IPS-11a (cell line): ENCODE results near the gene C2CD2L.
"Not testable (repeated sequence)": the region's sequence is repeated elsewhere in the genome, so short reads cannot be mapped to it uniquely, and the experiment has no call there.

Source experiments
- H3K4me3 ChIP-seq: one replicate; pipeline ENCODE4 v1.5.1; 2013; ENCODE audit warnings: low read depth, low read length, control low read depth

Gene C2CD2L

GRCh38 chr11:119113716-119114115 lies 6.6 kb downstream of the C2CD2L start:
- H3K4me3 ChIP-seq, result no peak overlapping the region

DNA sequence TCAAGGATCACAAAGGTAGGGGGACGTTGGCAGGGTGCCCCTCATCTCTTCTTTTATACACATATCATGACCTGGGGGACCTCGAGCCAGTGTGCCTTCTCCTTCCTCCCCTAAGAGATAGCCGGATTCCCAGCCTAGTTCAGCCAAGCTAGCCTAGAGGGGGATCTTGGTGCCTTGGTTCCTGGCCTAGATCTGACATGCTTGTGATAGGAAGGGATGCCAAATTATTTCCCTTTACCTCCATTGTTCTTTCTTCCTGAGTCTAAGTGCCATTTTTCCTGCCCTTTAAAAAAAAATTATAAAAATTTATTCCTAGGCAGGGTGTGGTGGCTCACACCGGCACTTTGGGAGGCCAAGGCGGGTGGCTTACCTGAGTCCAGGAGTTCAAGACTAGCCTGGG lies 7.2 kb downstream of the C2CD2L start:
- no peak overlapping the region for H3K4me3 ChIP-seq

DNA sequence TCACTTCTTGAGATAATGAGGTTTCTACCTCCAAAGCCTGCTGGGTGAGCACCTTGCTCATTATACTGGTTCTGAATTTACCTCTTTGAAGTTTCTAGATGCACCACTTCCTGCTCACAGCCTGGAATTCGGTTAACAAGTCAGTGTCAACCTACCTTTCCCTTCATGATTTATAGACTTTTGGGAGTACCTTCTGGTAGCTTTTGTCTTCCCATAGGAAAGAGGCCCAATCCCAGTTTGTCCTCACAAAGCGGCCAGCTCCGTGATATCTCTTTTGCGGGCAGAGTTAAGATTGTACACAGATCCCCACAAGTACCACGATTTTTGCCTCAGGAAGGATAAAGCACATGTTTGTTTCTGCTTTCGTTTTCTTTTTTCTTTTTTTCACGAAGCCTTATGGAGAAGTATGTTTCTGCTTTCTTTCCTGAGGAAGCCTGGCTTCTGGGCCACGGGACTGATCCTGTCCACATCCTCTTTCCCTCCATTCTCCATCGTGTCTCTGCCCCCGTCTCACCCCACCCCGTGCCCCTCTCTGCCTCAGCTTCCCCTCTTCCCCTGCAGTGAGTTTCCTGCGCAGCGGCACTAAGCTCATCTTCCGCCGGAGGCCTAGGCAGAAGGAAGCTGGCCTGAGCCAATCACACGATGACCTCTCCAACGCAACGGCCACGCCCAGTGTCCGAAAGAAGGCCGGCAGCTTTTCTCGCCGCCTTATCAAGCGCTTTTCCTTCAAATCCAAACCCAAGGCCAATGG lies 8.5 kb downstream of the C2CD2L start:
- no peak overlapping the region for H3K4me3 ChIP-seq

DNA sequence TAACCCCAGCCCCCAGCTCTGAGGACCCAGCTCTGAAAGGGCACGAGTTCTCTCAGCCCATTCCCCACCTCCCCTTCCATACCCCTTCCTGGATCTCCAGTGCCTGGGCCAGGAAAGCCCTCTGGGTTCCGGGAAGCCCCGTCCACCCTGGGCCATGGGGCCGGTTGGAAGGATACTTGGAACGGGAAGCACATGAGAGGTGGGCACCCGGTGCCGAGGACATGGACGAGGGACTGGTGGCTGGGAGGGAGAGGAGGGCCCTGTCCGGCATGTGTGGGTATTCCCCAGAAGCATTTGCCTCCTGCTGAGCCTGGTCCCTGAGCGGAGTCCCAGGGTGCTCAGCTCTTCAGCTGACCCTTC lies 9.1 kb downstream of the C2CD2L start:
- no peak overlapping the region for H3K4me3 ChIP-seq

- H3K4me3 ChIP-seq, result no peak overlapping the region
Observed at GRCh38 chr11:119116601-119117000, 9.5 kb downstream of the C2CD2L start.

DNA sequence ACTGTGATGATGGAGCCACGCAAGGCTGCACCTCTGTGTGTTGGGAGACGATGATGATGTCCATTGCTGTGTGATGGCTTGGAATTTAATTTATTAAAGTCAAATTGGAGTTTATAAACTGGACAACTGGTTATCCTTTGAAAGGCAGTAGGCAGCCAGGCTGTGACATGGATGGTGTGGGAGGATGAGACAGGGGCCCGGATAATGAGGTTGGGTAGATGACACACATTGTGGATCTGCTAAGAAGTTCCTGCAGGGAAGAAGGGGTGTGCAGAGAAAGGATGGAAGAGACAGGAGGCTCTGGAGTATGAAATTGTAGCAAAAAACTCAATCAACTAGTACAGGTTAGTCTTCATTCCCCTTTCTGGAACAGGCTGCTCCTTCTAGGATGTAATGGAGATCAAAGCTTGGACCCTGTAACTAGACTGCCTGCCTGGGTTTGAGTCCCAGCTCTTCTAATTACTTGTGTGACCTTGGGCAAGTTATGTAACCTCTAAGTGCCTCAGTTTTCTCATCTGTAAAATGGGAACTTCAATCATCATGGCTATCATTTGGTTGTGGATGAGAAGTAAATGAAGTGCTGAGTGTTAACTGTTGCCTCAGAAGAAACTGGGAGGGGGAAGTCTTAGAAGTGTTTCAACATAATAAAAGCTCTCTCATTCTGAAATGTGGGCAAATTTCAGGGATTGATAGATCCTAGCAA lies 10.0 kb downstream of the C2CD2L start:
- no peak overlapping the region for H3K4me3 ChIP-seq

DNA sequence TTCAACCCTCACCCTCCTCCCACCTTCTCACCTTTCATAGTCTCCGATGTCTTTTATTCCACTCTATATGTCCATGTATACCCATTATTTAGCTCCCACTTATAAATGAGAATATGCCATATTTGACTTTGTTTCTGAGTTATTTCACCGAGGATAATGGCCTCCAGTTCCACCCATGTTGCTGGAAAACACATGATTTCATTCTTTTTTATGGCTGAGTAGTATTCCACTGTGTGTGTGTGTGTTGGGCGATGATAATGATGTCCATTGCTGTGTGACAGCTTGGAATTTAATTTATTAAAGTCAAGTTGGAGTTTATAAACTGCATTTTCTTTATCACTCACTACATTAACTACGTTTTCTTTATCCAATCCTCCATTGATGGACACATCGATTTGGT lies 11.1 kb downstream of the C2CD2L start:
- H3K4me3 ChIP-seq, result no peak overlapping the region

DNA sequence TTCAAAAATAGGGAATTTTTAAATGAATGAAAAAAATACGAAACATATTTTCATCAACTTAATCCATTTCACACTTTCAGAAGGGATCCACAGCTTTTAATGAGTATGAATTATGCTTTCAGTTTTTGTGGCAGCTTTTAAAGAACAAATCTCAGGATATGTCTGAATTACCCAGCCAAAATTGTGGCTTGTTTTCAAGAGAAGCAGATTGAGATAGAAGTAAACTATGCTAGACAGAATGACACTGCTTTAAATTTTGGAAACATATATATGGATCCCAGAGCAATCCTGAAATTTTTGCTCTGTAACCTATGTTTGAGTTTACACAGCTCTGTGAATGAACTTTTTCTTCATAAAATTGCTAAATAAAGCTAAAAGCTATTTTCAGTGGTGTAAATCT lies 11.8 kb downstream of the C2CD2L start:
- H3K4me3 ChIP-seq, result no peak overlapping the region

DNA sequence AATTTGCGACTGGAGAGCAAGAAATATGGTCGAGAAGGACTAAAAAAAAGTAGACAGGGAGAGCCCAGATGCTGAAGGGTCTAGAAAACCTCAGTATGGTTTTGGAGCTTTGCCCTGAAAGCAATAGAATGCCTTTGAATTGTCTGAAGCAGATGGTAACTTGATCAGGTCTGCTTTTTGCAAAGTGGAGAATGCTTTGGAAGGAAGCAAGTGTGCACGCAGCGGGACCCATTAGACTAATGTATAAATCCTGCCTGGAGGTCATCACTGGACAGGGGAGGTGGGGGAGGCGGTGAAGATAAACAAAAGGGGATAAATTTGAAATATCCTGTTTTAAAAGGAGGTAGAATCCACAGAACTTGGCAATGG lies 13.5 kb downstream of the C2CD2L start:
- peak overlapping the region; percentile 60 for H3K4me3 ChIP-seq

DNA sequence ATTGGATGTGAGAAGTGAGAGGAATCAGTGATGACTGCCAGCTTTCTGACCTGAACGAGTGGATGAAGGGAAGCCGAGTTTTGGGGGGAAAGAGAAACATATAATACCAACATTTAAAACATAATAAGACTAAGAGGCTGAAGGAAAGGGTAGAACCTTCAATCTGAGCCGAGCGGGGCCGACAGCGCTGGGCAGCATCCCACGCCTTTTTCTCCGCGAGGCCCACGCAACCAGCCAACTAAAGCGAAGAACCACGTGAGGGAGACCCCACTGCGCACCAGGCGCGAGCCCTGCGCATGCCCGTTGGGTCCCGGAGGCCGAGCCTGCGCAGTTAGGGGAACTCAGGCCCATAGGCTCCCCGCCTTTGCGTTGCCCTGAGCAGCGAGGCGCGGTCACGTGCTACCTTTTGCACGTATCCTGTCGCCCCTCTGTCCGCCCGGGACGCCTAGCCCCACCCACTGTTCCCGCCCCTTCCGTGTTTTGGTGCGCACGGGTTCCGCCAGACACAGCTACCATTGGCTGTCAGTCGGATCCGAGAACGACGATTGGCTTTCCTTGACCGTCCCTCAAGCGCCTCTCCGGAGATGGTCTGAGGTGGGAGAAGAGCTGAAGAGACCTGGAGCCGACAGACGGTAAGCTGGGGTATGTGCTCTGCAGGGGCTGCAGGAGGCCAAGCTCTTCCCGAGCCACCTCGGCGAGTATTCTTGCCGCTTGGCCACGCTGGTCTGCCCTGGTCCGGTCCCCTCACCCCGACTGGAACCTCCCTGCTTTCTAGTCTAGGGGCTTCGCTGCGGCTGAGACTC lies 14.1 kb downstream of the C2CD2L start, which contains the start of gene HINFP:
Gene HINFP (plus strand): TSS at position 573 of the 803 bp plus-strand sequence. CDS start 5,365 bp downstream, outside the sequence.
- H3K4me3 ChIP-seq, result peak within 1 kb of the TSS; percentile 86

- peak overlapping the region; percentile 86 for H3K4me3 ChIP-seq
Observed at GRCh38 chr11:119121811-119122124, 14.6 kb downstream of the C2CD2L start.

DNA sequence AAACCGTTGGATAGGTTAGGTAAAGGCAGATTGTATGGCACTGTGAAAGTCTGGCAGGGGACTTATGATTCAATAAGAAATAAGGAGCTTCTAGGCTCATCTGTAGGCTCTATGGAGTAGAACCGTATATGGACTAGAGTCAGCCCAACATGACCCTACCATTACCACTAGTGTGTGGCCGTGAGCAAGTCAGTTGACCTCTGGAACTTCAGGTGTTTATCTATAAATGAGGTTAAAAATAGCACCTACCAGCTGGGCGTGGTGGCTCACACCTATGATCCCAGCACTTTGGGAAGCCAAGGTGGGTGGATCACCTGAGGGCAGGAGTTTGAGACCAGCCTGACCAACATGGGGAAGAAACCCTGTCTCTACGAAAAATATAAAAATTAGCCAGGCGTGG lies 18.7 kb downstream of the C2CD2L start:
- H3K4me3 ChIP-seq, result no peak overlapping the region

DNA sequence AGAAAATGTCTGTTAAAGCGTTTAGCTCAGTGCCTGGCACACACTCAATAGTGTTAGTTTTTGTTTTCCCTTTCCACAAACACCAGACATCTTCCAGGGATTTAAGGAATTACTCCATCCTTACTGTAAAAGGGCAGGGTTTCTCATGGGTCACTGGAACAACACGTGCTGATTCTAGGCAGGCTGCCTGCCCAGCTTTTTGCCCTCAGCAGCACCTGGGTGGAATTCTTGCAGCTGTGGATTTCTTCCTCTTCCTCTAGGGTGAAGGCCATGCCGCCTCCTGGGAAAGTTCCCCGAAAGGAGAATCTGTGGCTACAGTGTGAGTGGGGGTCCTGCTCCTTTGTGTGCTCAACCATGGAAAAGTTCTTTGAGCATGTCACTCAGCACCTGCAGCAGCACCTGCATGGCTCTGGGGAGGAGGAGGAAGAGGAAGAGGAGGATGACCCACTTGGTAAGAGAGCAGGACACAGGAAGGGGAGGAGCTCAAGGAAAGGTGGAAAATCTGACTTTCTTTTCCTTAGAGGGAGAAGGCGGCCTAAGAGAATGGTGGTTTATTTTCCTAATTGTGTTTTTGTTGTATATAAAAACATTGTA lies 19.6 kb downstream of the C2CD2L start:
- H3K4me3 ChIP-seq, result no peak overlapping the region

GRCh38 chr11:119130662-119131061 lies 23.5 kb downstream of the C2CD2L start:
- H3K4me3 ChIP-seq, result no peak overlapping the region

DNA sequence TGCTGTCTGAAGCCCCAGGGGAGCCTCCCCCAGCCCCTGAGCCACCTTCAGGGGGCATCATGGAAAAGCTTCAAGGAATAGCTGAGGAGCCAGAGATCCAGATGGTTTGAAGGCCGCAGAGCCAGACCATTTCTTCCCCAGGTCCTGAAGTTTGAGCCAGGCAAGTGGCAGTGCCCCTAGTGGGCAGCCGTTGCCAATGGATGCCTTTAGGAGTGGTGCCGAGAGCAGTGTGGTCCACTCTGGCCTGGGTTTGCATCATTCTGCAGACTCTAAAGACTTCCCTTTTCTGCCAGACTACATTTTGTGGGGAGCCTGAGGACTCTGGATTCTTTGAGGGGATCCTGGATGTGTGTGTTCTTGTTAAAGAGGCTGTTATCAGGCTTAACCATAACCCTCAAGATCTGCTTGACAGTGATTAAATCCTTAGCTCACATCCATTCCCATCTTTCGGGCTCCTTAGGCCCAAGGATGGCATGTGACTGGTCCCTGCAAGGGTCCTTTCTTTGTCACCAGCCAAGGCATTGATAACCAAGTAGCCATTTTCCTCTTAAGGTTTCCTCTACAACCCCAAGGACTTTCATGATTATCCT lies 27.3 kb downstream of the C2CD2L start:
- no peak overlapping the region for H3K4me3 ChIP-seq

- not testable (repeated sequence) for H3K4me3 ChIP-seq
Observed at GRCh38 chr11:119139276-119139675, 32.1 kb downstream of the C2CD2L start.

- no peak overlapping the region for H3K4me3 ChIP-seq
Observed at GRCh38 chr11:119144825-119145486, 37.8 kb downstream of the C2CD2L start.

GRCh38 chr11:119145551-119145950 lies 38.4 kb downstream of the C2CD2L start:
- H3K4me3 ChIP-seq, result no peak overlapping the region

GRCh38 chr11:119147604-119148333 lies 40.6 kb downstream of the C2CD2L start:
- H3K4me3 ChIP-seq, result no peak overlapping the region

GRCh38 chr11:119148720-119149017 lies 41.5 kb downstream of the C2CD2L start:
- peak overlapping the region; percentile 53 for H3K4me3 ChIP-seq
